22Rv1 (cell line): ENCODE measurements around the gene ABCD3.

Experiments
- H3K27ac ChIP-seq: fragments of 450-650 bp; 2 replicates; pipeline ENCODE4 v1.5.1; 2017
- ZFX ChIP-seq: fragments of 450-650 bp; IDR thresholded peaks from 2 replicates; pipeline ENCODE4 v1.6.1; 2017; ENCODE audit warnings: antibody characterized with exemption, borderline replicate concordance
- TF ChIP-seq, protein P1 (sequence below): fragments of 450-650 bp; IDR thresholded peaks from 2 replicates; pipeline ENCODE4 v1.5.1; 2017; ENCODE audit warnings: mild to moderate bottlenecking

The ABCD3 gene

DNA sequence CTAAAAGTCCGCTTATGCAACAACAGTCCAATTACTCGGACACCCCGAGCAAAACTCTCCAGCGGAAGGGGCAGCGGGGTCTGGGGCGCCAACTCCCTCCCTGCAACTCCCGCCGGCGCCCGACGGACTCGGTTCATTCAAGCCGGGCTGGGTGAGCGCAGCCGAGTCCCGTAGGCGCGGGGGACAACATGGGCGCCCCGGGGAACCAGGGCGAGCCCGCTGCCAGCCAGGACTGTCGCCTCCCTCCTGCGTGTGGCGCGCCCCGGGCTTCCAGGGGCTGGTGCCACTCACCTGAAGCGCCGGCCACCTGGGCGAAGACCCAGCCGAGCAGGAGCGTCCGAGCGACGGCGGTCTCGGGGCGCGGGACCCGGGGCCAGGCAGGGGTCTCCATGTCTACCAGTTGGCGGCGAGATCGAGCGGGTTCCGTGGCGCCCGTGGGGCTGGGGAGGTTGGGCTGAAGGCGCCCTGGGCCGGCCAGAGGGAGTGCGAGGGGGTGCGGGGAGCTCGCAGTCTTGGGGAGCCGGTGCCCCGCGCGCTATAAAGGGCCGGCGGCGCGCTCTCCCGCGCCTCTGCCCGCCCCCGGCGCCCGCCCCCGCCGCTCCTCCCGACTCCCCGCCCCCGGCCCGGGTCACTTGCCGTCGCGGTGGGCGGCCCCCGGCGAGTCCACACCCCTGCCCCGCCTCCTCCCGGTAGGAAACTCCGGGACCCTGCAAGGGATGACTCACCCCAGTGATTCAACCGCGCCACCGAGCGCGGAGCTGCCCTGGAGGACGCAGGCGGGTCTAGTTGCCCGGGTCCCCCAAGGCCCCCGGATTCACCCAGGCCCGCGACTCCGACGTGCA is 123.3 kb downstream of the ABCD3 start, which contains the start of gene F3:
Gene F3 (minus strand): TSS at position 514 of the 842 bp plus-strand sequence. CDS start 123 bp downstream, at position 391.
- H3K27ac ChIP-seq, result peak within 1 kb of the TSS; percentile 54
- TF ChIP-seq, protein P1, sequence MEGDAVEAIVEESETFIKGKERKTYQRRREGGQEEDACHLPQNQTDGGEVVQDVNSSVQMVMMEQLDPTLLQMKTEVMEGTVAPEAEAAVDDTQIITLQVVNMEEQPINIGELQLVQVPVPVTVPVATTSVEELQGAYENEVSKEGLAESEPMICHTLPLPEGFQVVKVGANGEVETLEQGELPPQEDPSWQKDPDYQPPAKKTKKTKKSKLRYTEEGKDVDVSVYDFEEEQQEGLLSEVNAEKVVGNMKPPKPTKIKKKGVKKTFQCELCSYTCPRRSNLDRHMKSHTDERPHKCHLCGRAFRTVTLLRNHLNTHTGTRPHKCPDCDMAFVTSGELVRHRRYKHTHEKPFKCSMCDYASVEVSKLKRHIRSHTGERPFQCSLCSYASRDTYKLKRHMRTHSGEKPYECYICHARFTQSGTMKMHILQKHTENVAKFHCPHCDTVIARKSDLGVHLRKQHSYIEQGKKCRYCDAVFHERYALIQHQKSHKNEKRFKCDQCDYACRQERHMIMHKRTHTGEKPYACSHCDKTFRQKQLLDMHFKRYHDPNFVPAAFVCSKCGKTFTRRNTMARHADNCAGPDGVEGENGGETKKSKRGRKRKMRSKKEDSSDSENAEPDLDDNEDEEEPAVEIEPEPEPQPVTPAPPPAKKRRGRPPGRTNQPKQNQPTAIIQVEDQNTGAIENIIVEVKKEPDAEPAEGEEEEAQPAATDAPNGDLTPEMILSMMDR, result peak; percentile 22
- no peak for TF ChIP-seq ZFX

DNA sequence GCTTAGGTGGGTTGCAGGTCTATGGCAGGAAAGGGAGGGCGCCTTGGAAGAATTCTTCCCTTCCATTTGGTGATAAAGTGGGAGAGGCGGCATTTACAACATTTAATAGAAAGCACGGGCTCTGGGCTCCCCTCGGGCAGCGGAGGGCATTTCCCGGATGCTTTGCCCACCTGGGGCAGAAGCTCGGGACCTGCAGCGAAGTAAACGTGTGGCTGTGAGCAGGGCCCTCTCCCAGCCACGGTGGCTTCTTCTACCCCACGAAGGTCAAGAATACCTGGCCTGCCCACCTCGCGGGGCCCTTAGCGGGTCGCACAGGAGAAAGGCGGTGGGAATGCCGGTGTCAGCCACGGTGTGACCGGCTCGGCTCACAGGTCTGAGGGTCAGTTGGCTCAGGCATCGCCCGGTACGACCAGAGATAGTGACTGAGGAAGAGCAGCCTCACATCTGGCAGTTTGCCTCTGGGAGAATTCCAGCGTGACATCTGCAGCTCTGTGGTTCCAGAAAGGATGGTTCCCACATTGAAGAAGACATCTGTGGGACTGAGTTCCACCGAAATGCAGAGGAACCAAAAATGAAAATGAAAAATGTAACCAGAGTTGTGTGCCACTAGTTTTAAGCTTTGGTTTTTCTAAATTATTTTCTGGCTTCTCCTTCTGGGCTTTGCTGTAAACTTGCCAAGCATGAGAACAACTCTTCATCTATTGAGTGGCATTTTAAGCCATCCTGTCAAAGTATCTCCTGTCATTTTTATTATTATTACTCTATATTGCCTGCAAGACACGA is 124.1 kb downstream of the ABCD3 start:
- H3K27ac ChIP-seq, result peak overlapping the region; percentile 54
- TF ChIP-seq, protein P1, result no peak
- no peak for TF ChIP-seq ZFX

DNA sequence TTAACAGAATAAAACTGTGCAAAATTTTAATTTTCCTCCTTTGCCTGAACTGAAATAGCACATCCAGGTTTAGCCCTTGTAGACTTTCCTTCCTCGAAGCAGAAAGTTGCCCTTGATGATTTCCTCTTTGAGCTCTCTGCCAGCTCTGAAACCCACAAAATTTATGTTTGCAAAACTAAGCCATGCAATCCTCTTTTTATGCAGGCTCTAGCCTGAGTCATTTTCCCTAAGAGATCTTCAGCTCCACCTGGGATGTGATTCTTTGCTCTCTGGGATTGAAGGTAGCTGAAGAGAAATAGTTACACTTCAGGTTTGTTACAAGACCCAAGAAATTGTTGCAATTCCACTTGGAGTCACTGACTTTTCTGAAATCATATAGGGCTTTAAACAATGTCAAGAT is 124.8 kb downstream of the ABCD3 start:
- no peak overlapping the region for H3K27ac ChIP-seq
- TF ChIP-seq, protein P1, result no peak
- TF ChIP-seq ZFX, result no peak

DNA sequence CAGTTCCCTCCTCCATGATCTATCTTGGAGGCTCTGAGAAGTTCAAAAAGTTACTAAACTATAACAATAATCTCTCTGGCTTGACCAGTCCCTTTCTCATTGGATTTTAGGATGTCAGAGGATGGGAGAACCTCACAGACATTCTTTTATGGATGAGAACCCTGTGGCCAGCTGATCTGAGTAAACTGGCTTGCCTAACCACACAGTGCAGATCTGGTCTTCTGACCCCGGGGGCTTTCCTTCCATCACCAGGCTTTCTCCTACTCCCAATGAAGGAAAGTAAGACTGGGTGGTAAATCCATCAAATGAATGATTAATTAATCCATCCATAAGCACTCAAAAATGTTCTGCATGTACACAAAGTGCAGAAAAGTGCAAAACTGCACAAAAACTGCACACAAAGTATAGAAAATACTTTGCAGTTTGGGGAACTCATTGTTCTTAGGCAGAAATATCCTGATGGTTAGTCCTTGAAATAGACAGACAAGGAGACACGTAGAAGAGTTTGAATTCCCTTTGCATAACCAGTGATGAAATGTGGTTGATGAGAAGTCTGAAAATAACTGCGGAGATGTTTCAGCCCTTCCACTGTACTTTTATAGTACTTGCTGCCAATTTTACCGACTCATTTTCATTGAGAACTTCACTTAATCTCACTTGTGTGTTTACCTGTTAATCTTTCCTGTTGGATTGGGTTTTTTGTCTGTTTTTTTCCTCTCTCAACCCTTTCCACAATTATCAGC is 125.9 kb downstream of the ABCD3 start:
- TF ChIP-seq, protein P1, result no peak
- no peak for TF ChIP-seq ZFX
- no peak overlapping the region for H3K27ac ChIP-seq

DNA sequence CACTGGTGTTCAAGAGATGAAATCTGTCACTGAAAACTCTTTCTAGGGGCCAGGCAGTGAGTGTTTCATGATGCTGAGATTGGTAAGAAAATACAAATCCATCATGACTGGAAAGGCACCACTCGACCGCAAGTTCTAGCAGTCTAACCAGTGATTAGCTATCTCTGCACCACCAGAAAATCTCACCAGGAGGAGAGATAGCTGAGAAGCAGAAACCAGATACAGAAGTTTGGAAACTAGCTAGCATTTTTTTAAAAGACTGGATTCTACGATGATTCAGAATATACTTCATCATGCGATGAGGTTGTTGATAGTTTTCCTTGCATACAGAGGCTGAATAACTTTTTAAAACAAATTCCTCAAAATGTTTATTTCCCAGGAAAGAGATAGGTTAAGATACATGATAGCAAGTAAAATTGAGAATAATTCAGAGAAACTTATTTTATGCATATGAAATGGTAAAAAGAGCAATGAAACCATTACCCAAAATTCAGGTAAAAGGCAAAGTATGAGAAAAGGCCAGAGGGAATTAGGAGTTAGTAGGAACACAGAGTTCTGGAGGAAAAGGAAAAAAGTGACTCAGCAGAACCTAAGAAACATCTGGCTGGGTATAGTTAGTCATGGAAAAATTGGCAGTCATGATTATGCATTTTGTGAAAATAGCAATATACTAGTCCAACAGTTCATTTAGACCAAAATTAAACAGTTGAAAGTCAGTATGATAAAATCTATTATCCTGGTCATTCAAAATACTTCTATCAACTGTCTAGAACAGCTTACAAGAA is 126.7 kb downstream of the ABCD3 start:
- TF ChIP-seq, protein P1, result no peak
- no peak for TF ChIP-seq ZFX
- no peak overlapping the region for H3K27ac ChIP-seq

DNA sequence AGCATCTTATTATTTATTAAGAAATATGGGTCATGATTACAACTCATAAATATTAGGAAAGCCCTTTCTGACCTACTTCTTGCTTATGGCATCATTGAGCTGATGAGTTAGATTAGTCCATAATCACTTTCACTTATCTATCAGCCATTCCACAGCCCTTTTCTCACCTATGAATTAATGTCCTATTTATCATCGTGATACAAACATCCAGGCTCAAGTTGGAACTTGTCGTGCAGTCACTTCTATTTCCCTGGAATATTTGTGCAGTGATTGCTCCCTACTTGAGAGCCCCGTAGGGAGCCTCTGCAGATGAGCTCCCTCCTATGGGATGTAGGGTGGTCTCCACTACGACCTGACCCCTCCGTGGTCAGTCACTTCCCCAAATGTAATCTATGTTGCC is 131.5 kb downstream of the ABCD3 start:
- TF ChIP-seq ZFX, result no peak
- TF ChIP-seq, protein P1, result no peak
- H3K27ac ChIP-seq, result no peak overlapping the region
